Measurements from ENCODE around the gene NEK6. TPM values are rescaled to one million over a fixed set of nuclear protein-coding genes. Genes with fewer than 3 reads are reported as not detected.

The NEK6 gene
- polyA plus RNA-seq, 2 of the 4 experiments (the other 2 are of a cell fraction) = 26.1 to 33.7 TPM

- H3K4me1 ChIP-seq = peaks cover 83% of the 10 kb centered on the region
- no peak for ATAC-seq
- WGBS (ENCODE audit: missing lambda C conversion rate) = 68% methylated on average over 20 of the region's 20 CpGs
- H3K4me3 ChIP-seq = no peak overlapping the region
- TF ChIP-seq E2F6 (IDR thresholded peaks at IDR 0.05; ENCODE audit: borderline replicate concordance, low read depth) (no peak), RARB (CRISPR knock-in tag; IDR thresholded peaks at IDR 0.05) (no peak), EHMT2 (IDR thresholded peaks at IDR 0.05; ENCODE audit: low read depth) (no peak), CBX2 (IDR thresholded peaks at IDR 0.05; ENCODE audit: borderline replicate concordance, low read depth) (no peak), RFX5 (IDR thresholded peaks at IDR 0.05) (no peak), REST (IDR thresholded peaks at IDR 0.05) (no peak)
- DNase-seq (ENCODE audit: low read depth in 1 of 2, low spot score in 1 of 2) = no peak
- H3K27ac ChIP-seq = peak overlapping the region; percentile 79 to 89; a peak in 5 of 6 replicates
- POLR2A ChIA-PET = no interaction called here
- no peaks in the 10 kb centered on the region for H3K9me3 ChIP-seq
- FAIRE-seq = no peak
- CTCF ChIA-PET = no interaction called here
- peak overlapping the region; percentile 9; the same call in 1 of the 3 replicates for H3K4me2 ChIP-seq
These were observed 24.9 kb downstream of the NEK6 start for GRCh38 chr9:124282442-124283227.

GRCh38 chr9:124283228-124283814, 25.6 kb downstream of the NEK6 start:
- POLR2A ChIA-PET = no interaction called here
- WGBS (ENCODE audit: missing lambda C conversion rate) = 90% methylated on average over 15 of the region's 15 CpGs
- ATAC-seq = no peak
- Histone ChIP-seq H3K4me2 (peak overlapping the region; percentile 83; the same call in 1 of the 3 replicates), H3K9me3 (no peaks in the 10 kb centered on the region), H3K27ac (peak overlapping the region; percentile 79 to 89), H3K4me3 (no peak overlapping the region), H3K4me1 (peaks cover 82% of the 10 kb centered on the region)
- TF ChIP-seq PHF8 (IDR thresholded peaks at IDR 0.05; ENCODE audit: borderline replicate concordance, low read depth) (no peak), KDM1A (IDR thresholded peaks at IDR 0.05; ENCODE audit: low read depth) (no peak), CBX2 (IDR thresholded peaks at IDR 0.05; ENCODE audit: borderline replicate concordance, low read depth) (no peak), GATA3 (IDR thresholded peaks at IDR 0.05; ENCODE audit: borderline replicate concordance) (no peak), RNF2 (IDR thresholded peaks at IDR 0.05; ENCODE audit: borderline replicate concordance, low read depth) (no peak), TP53 (CRISPR knock-in tag; IDR thresholded peaks at IDR 0.05) (no peak), CHD4 (IDR thresholded peaks at IDR 0.05; ENCODE audit: borderline replicate concordance) (no peak)
- TF ChIP-seq, protein P1, sequence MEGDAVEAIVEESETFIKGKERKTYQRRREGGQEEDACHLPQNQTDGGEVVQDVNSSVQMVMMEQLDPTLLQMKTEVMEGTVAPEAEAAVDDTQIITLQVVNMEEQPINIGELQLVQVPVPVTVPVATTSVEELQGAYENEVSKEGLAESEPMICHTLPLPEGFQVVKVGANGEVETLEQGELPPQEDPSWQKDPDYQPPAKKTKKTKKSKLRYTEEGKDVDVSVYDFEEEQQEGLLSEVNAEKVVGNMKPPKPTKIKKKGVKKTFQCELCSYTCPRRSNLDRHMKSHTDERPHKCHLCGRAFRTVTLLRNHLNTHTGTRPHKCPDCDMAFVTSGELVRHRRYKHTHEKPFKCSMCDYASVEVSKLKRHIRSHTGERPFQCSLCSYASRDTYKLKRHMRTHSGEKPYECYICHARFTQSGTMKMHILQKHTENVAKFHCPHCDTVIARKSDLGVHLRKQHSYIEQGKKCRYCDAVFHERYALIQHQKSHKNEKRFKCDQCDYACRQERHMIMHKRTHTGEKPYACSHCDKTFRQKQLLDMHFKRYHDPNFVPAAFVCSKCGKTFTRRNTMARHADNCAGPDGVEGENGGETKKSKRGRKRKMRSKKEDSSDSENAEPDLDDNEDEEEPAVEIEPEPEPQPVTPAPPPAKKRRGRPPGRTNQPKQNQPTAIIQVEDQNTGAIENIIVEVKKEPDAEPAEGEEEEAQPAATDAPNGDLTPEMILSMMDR (IDR thresholded peaks at IDR 0.05) = no peak
- no peak for FAIRE-seq
- DNase-seq (ENCODE audit: low read depth in 1 of 2, low spot score in 1 of 2) = no peak
- CTCF ChIA-PET = no interaction called here
